Cortex of kidney (tissue), 1 donor: ENCODE results near the gene TRAM2.

Experiments used
- DNase-seq: peaks from one replicate; lab custom pipeline; 2025; lab: John Stamatoyannopoulos, UW

The TRAM2 gene

GRCh38 chr6:52546192-52546591, 30.7 kb downstream of the TRAM2 start:
- DNase-seq: no peak

- DNase-seq: no peak
Observed at GRCh38 chr6:52545406-52546119, 31.3 kb downstream of the TRAM2 start.

- DNase-seq: no peak
Observed at GRCh38 chr6:52544602-52545405, 32.1 kb downstream of the TRAM2 start.

- no peak for DNase-seq
Observed at GRCh38 chr6:52543729-52544601, 32.9 kb downstream of the TRAM2 start.

DNA sequence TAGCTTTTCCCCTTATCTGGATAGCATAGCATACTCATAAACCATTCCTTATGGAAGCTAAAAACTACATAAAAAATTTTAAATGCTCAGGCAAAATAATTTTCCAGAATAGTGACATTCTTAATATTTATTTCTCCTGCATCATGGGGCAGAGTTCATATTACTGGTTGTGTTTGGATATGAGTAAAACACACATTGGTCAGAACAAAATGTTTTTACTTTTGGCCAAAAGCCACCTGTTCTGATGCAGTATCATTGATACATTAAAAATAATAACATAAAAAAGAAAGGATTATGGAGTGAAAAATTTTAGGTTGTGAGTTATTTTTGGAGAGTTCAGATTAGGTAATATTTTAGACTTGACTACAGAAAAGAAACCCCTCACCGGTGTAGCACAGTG, 33.6 kb downstream of the TRAM2 start:
- no peak for DNase-seq

- no peak for DNase-seq
Observed at GRCh38 chr6:52541135-52541534, 35.7 kb downstream of the TRAM2 start.

DNA sequence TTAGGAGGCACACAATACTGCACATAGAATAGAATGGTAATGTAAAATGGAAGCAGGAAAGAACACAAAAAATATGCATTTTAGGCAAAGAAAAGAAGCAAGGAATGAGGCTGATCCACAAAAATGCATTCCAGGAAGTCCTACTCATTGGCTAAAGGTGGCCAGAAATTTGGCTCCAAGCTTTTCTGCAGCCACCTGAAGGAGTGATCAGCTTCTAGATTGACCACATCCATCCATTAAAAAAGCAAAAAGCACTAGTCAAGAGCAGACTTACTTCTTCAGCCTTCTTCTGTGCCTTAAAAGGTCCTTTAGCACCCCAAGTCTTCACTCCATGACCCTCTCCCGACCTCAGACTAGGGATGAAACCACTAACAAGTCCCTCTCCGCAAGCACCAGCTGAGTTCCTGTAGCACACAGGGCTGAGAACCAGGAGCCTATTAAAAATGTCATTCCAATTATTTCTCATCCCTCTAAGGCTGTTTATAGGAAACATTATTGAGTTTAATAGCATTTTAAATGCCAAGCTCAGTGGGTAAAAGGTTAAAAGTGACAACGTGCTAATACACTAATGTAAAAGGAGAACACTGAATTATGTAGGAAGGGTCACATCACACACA, 36.5 kb downstream of the TRAM2 start:
- no peak for DNase-seq

- DNase-seq: no peak
Observed at GRCh38 chr6:52539607-52540006, 37.3 kb downstream of the TRAM2 start.

DNA sequence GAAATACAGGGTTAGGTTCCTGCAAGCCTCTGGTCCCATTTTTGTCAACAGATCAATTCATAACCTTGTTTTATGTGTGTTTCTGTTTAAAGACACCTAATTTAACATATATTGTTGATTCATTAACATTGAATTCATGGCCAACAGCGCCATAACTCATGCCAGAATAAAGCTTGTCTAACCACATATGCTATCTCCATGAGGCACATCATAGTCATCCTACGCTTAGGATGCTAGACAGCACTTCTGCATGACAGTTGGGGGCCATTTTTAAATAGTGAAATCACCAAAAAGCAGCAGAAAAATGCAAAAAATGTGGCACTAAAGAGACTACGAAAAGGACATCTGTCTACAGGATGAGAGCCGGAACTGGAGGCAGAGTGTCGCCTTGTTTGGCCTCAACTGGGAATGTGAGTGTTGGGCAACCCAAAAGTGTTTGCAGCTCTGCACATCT, 37.9 kb downstream of the TRAM2 start:
- no peak for DNase-seq

DNA sequence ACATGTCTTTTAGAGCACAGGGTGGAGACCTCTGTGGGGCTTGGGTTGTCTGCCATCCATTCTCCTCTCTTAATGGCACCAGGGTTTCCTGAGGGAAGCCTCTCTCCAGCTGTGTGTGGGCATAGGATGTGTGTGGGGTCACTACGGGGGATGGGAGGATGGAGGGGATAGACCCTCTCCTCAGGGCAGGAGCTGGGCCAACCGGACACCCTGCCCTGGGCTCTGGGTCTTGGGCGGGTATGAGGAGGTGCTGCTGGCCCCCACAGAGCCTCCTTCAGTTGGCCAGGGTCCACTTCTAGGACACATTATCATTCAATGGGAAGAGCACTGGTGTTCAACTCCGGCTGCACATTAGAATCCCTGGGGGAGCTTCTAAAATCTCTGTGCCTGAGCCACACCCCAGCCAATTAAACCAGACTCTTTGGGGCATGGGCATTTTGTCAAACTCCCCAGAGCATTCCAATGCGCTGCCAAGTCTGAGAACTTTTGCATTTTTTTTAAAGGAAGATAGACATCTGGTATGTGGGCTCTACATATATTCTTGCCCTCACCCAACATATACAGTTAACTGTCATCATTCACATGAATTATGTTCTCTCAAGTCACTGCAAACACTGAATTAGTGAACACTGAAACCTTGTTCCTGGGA, 38.5 kb downstream of the TRAM2 start:
- no peak for DNase-seq

DNA sequence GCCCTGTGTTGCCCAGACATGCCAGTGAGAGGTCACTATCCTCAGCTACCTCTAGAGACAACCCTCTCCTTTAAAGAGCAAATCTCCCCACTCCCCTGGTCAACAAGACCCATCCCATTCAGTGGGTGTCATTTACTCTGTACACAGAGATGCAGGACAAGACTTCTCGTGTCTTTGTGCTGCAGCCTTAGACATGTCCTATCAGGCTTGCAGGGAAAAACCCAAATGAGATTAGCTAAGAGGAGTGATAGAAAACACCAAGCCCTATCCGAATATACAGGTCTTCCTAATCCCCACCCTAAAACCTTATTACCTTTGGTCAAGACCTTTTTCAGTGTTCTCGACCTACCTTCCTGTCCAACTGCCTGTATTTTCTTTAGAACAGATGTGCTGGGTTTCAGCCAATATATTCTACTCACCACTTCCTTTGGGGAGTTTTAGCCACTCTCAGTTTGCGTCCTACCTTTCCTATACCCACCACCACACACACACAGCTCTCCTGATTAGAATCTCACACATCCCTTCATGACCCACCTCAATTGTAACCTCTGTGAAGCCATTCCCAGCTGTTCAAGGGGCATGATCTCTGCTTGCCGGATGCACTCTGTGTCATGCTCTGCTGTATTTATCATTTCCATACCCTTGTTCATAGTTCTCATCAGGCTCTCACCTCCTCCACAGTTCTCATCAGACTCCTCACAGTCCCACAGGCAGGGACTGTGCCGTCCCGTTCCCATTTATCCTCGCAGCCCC, 39.7 kb downstream of the TRAM2 start:
- no peak for DNase-seq

DNA sequence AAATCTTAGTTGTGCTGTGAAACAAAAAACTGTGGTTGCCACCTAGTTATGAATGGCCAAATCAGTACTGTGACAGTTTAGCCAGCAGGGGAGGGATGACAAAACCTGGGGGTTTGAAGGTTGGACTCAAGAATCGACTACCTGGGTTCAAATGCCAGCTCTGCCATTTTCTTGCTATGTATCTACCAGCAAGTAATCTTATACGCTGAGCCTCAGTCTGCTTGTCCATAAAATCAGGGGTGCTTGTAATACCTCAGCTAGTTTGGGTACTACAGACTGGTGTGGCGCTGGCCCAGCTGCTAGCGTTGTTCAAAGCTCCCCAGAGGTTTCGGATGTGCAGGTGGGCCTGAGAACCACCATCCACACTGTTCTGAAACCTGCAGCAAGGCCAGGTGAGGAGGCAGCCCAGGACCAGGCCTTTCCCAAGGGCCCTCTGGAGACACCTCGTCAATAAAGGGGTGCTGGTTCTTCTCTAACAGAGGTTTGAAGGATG, 40.4 kb downstream of the TRAM2 start:
- DNase-seq: no peak

- DNase-seq: no peak
Observed at GRCh38 chr6:52535711-52536423, 41.0 kb downstream of the TRAM2 start.

DNA sequence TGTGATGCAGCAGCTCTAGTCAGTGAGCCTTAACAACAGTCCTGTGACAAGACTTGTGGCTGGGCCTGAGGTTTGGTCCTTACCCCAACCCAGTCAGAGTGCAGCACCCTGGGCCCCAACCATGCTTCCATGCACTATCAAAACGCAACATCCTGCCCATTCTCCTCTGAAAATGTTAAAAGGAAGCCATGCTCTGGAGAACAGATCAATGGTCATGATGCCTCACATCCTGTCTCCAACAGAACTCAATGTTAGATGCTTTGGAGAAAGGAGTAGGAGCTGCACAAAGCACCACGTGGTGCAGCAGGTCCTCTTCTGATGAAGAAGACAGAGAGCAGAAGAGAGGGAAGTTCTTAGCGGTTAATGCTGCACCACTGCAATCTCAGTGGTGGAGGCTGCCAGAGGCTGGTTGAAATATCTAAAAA, 41.9 kb downstream of the TRAM2 start:
- no peak for DNase-seq

GRCh38 chr6:52534363-52534762, 42.5 kb downstream of the TRAM2 start:
- DNase-seq: no peak

- no peak for DNase-seq
Observed at GRCh38 chr6:52533491-52533890, 43.4 kb downstream of the TRAM2 start.

DNA sequence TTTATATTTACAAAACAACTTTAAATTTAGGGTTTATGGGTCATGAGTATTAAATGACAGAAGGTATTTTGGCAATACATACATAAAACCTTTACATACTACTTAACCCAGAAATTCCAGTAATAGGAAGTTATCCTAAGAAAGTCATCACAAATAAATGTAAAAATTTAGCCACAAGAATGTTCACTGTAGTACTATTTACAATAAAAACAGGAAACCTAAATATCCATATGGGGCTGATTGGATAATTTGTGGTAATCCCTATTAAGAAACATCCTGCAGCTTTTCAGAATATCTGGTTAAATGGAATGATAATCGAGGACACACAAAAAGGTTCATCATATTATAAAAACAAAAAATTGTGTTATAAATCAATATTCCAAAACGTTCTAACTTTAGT, 44.4 kb downstream of the TRAM2 start:
- no peak for DNase-seq

DNA sequence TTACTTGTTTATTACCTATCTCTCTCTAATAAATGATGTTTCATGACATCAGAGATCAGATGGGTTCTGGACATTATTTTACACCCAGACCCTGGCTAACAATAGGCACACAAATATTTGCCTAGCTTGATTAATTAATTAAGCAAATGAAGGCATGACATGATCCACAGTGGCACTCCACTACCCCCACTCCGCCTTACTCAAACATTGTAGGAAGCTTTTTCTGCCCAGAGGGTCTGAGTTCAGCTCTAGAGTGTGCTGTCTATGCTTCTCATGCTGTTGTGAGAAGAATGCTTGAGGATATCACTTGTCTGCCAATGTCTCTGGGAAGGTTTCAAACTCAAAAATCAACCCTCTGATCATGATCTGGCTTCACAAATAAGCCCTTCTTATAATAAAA, 45.0 kb downstream of the TRAM2 start:
- no peak for DNase-seq

DNA sequence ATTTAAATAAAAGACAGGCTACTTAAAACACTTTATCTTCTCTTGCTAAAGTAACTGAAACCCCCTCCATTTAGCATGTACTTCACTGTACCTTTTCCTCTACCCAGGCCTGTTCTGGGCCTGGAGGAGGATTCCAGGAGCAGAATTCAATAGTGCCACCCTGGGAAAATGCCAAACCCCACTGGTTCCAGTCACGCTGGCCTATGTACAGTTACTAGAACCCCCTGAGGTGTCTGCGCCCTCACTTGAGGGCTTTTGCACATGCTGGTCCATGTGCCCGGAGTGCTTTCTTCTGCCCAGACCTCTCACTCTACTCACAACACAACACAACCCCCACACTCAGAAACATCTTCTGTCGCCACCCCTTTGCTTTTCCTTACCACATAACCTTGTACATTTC, 45.5 kb downstream of the TRAM2 start:
- DNase-seq: no peak

DNA sequence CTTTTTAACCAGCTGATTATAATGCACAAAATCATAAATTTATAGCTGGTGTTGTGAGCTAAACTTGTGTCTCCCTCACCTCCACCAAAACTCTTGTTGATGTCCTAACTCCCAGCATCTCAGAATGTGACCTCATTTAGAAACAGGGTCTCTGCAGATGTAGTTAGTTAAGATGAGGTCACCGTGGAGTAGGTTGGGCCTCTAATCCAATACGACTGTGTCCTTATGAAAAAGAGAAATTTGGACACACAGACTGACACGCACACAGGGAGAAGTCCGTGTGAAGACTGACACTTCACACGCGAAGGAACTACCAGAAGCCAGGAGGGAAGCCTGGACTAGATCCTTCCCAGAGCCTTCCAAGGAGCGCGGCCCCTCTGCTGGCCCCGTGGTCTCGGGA, 46.5 kb downstream of the TRAM2 start:
- no peak for DNase-seq
